ENCODE measurements around the gene DLGAP1. TPM values are rescaled to one million over a fixed set of nuclear protein-coding genes. Genes with fewer than 3 reads are reported as not detected.

The DLGAP1 gene
- total RNA-seq, 1 donor from 2014 or later = 0.36 TPM

- H3K4me1 Mint-ChIP-seq (ENCODE audit: low read depth) = no peaks in the 10 kb centered on the region
- H3K27ac Mint-ChIP-seq = no peak overlapping the region
- H3K4me3 Mint-ChIP-seq = no peak overlapping the region
- DNase-seq (ENCODE audit: low spot score) = no peak
- H3K9me3 Mint-ChIP-seq = no peaks in the 10 kb centered on the region
- no peaks in the 10 kb centered on the region for H3K36me3 Mint-ChIP-seq (ENCODE audit: low read depth)
- intact Hi-C loops (cut with micrococcal nuclease) = no loop called here
- peaks cover 4% of the 10 kb centered on the region for H3K27me3 Mint-ChIP-seq (ENCODE audit: insufficient read depth)
These were observed 310.9 kb downstream of the DLGAP1 start for GRCh38 chr18:4144201-4144600.

- no peaks in the 10 kb centered on the region for H3K9me3 Mint-ChIP-seq
- H3K4me1 Mint-ChIP-seq (ENCODE audit: low read depth) = no peaks in the 10 kb centered on the region
- no peak for DNase-seq (ENCODE audit: low spot score)
- intact Hi-C loops (cut with micrococcal nuclease) = no loop called here
- no peak overlapping the region for H3K27ac Mint-ChIP-seq
- no peak overlapping the region for H3K4me3 Mint-ChIP-seq
- no peaks in the 10 kb centered on the region for H3K36me3 Mint-ChIP-seq (ENCODE audit: low read depth)
- H3K27me3 Mint-ChIP-seq (ENCODE audit: insufficient read depth) = peaks cover 4% of the 10 kb centered on the region
These were observed 311.5 kb downstream of the DLGAP1 start for GRCh38 chr18:4143585-4143984.

- intact Hi-C loops (cut with micrococcal nuclease) = no loop called here
- Mint-ChIP-seq H3K27ac (no peak overlapping the region), H3K4me3 (no peak overlapping the region), H3K36me3 (ENCODE audit: low read depth) (no peaks in the 10 kb centered on the region), H3K27me3 (ENCODE audit: insufficient read depth) (peaks cover 3% of the 10 kb centered on the region), H3K9me3 (no peaks in the 10 kb centered on the region), H3K4me1 (ENCODE audit: low read depth) (no peaks in the 10 kb centered on the region)
- no peak for DNase-seq (ENCODE audit: low spot score)
These were observed 312.2 kb downstream of the DLGAP1 start for GRCh38 chr18:4142876-4143275.

GRCh38 chr18:4134700-4135099 is 320.4 kb downstream of the DLGAP1 start:
- Mint-ChIP-seq H3K36me3 (ENCODE audit: low read depth) (no peaks in the 10 kb centered on the region), H3K27me3 (ENCODE audit: insufficient read depth) (no peaks in the 10 kb centered on the region), H3K4me3 (no peak overlapping the region), H3K27ac (no peak overlapping the region), H3K4me1 (ENCODE audit: low read depth) (no peaks in the 10 kb centered on the region), H3K9me3 (no peaks in the 10 kb centered on the region)
- no peak for DNase-seq (ENCODE audit: low spot score)
- intact Hi-C loops (cut with micrococcal nuclease) = no loop called here

- Mint-ChIP-seq H3K27ac (no peak overlapping the region), H3K27me3 (ENCODE audit: insufficient read depth) (no peaks in the 10 kb centered on the region), H3K4me1 (ENCODE audit: low read depth) (no peaks in the 10 kb centered on the region), H3K9me3 (no peaks in the 10 kb centered on the region), H3K4me3 (no peak overlapping the region), H3K36me3 (ENCODE audit: low read depth) (no peaks in the 10 kb centered on the region)
- intact Hi-C loops (cut with micrococcal nuclease) = no loop called here
- no peak for DNase-seq (ENCODE audit: low spot score)
These were observed 324.1 kb downstream of the DLGAP1 start for GRCh38 chr18:4130734-4131719.

GRCh38 chr18:4126939-4127338 is 328.2 kb downstream of the DLGAP1 start:
- Mint-ChIP-seq H3K4me3 (no peak overlapping the region), H3K27ac (no peak overlapping the region), H3K36me3 (ENCODE audit: low read depth) (no peaks in the 10 kb centered on the region), H3K27me3 (ENCODE audit: insufficient read depth) (no peaks in the 10 kb centered on the region), H3K9me3 (no peaks in the 10 kb centered on the region), H3K4me1 (ENCODE audit: low read depth) (no peaks in the 10 kb centered on the region)
- intact Hi-C loops (cut with micrococcal nuclease) = no loop called here
- no peak for DNase-seq (ENCODE audit: low spot score)

- Mint-ChIP-seq H3K27me3 (ENCODE audit: insufficient read depth) (peaks cover 3% of the 10 kb centered on the region), H3K4me3 (no peak overlapping the region), H3K4me1 (ENCODE audit: low read depth) (no peaks in the 10 kb centered on the region), H3K36me3 (ENCODE audit: low read depth) (no peaks in the 10 kb centered on the region), H3K27ac (no peak overlapping the region), H3K9me3 (no peaks in the 10 kb centered on the region)
- intact Hi-C loops (cut with micrococcal nuclease) = no loop called here
- DNase-seq (ENCODE audit: low spot score) = no peak
These were observed 329.4 kb downstream of the DLGAP1 start for GRCh38 chr18:4125627-4126230.

GRCh38 chr18:4125224-4125623 is 329.9 kb downstream of the DLGAP1 start:
- DNase-seq (ENCODE audit: low spot score) = no peak
- Mint-ChIP-seq H3K4me1 (ENCODE audit: low read depth) (no peaks in the 10 kb centered on the region), H3K4me3 (no peak overlapping the region), H3K27me3 (ENCODE audit: insufficient read depth) (peaks cover 3% of the 10 kb centered on the region), H3K27ac (no peak overlapping the region), H3K9me3 (no peaks in the 10 kb centered on the region), H3K36me3 (ENCODE audit: low read depth) (no peaks in the 10 kb centered on the region)
- intact Hi-C loops (cut with micrococcal nuclease) = no loop called here

GRCh38 chr18:4119813-4120212 is 335.3 kb downstream of the DLGAP1 start:
- no peaks in the 10 kb centered on the region for H3K36me3 Mint-ChIP-seq (ENCODE audit: low read depth)
- H3K9me3 Mint-ChIP-seq = no peaks in the 10 kb centered on the region
- no peak overlapping the region for H3K4me3 Mint-ChIP-seq
- intact Hi-C loops (cut with micrococcal nuclease) = no loop called here
- H3K4me1 Mint-ChIP-seq (ENCODE audit: low read depth) = no peaks in the 10 kb centered on the region
- no peak overlapping the region for H3K27ac Mint-ChIP-seq
- DNase-seq (ENCODE audit: low spot score) = no peak
- peaks cover 3% of the 10 kb centered on the region for H3K27me3 Mint-ChIP-seq (ENCODE audit: insufficient read depth)

- Mint-ChIP-seq H3K4me1 (ENCODE audit: low read depth) (no peaks in the 10 kb centered on the region), H3K27me3 (ENCODE audit: insufficient read depth) (peaks cover 3% of the 10 kb centered on the region), H3K4me3 (no peak overlapping the region), H3K9me3 (no peaks in the 10 kb centered on the region), H3K27ac (no peak overlapping the region), H3K36me3 (ENCODE audit: low read depth) (no peaks in the 10 kb centered on the region)
- DNase-seq (ENCODE audit: low spot score) = no peak
- intact Hi-C loops (cut with micrococcal nuclease) = no loop called here
These were observed 335.9 kb downstream of the DLGAP1 start for GRCh38 chr18:4119127-4119648.

- H3K4me1 Mint-ChIP-seq (ENCODE audit: low read depth) = no peaks in the 10 kb centered on the region
- H3K36me3 Mint-ChIP-seq (ENCODE audit: low read depth) = no peaks in the 10 kb centered on the region
- H3K27ac Mint-ChIP-seq = no peak overlapping the region
- intact Hi-C loops (cut with micrococcal nuclease) = no loop called here
- H3K9me3 Mint-ChIP-seq = no peaks in the 10 kb centered on the region
- no peak overlapping the region for H3K4me3 Mint-ChIP-seq
- DNase-seq (ENCODE audit: low spot score) = no peak
- no peaks in the 10 kb centered on the region for H3K27me3 Mint-ChIP-seq (ENCODE audit: insufficient read depth)
These were observed 347.1 kb downstream of the DLGAP1 start for GRCh38 chr18:4108016-4108415.

- H3K27ac Mint-ChIP-seq = no peak overlapping the region
- H3K36me3 Mint-ChIP-seq (ENCODE audit: low read depth) = no peaks in the 10 kb centered on the region
- intact Hi-C loops (cut with micrococcal nuclease) = no loop called here
These were observed 348.0 kb downstream of the DLGAP1 start for GRCh38 chr18:4107049-4107467.

GRCh38 chr18:4106407-4107033 is 348.6 kb downstream of the DLGAP1 start:
- Mint-ChIP-seq H3K4me1 (ENCODE audit: low read depth) (no peaks in the 10 kb centered on the region), H3K36me3 (ENCODE audit: low read depth) (no peaks in the 10 kb centered on the region), H3K4me3 (no peak overlapping the region), H3K27me3 (ENCODE audit: insufficient read depth) (no peaks in the 10 kb centered on the region), H3K9me3 (no peaks in the 10 kb centered on the region), H3K27ac (no peak overlapping the region)
- intact Hi-C loops (cut with micrococcal nuclease) = no loop called here
- peak; percentile 23 for DNase-seq (ENCODE audit: low spot score)

More at GRCh38 chr18:4107049-4107467, 348.0 kb downstream of the DLGAP1 start:
- Mint-ChIP-seq H3K4me1 (ENCODE audit: low read depth) (no peaks in the 10 kb centered on the region), H3K9me3 (no peaks in the 10 kb centered on the region), H3K4me3 (no peak overlapping the region), H3K27me3 (ENCODE audit: insufficient read depth) (no peaks in the 10 kb centered on the region)
- DNase-seq (ENCODE audit: low spot score) = no peak

Data from activated T-helper 1 cell treated with anti-CD3 and anti-CD28 coated beads, Interleukin-12 subunit alpha, Interleukin-12 subunit beta, Interleukin-2, Interleukin-4 antibody, amounts not matched to agents 30 ng/mL and 10 ng/mL and 1 ng/mL, durations not matched to agents 14 hours and 24 hours and 36 hours (primary cell).